Neural cell (in vitro differentiated cells): ENCODE measurements around the gene POLR1F. TPM values are rescaled to one million over a fixed set of nuclear protein-coding genes. Genes with fewer than 3 reads are reported as not detected.

Source experiments
- H2AFZ ChIP-seq: fragments of 200-600, 300-800 bp; sonication (generic), shearing (Covaris generic); 2 replicates; pipeline ENCODE4 v1.6.0; 2014; ENCODE audit warnings: low read depth, mild to moderate bottlenecking, antibody characterized with exemption, low read length, moderate library complexity
- H3F3A ChIP-seq: fragments of 200-600 bp; shearing (Covaris generic); 2 replicates; pipeline ENCODE4 v1.6.1; 2016; ENCODE audit warnings: mild to moderate bottlenecking, moderate library complexity, mixed read lengths, antibody characterized with exemption, low read length; ENCODE audit not compliant: insufficient read depth, poor library complexity, severe bottlenecking
- H3K27ac ChIP-seq: fragments of 200-600, 300-800 bp; sonication (generic), shearing (Covaris generic); 2 replicates; pipeline ENCODE4 v1.5.1; 2014; ENCODE audit warnings: mild to moderate bottlenecking, low read length, moderate library complexity
- H3K27me3 ChIP-seq: fragments of 300-800, 200-600 bp; sonication (generic), shearing (Covaris generic); 2 replicates; pipeline ENCODE4 v1.6.0; 2014; ENCODE audit warnings: mild to moderate bottlenecking, low read depth, low read length, moderate library complexity; ENCODE audit not compliant: insufficient read depth
- H3K36me3 ChIP-seq: fragments of 300-800, 200-600 bp; sonication (generic), shearing (Covaris generic); 2 replicates; pipeline ENCODE4 v1.5.1; 2014; ENCODE audit warnings: mild to moderate bottlenecking, antibody characterized with exemption, low read length, moderate library complexity; ENCODE audit not compliant: insufficient read depth
- H3K4me2 ChIP-seq: fragments of 300-800, 200-600 bp; sonication (generic), shearing (Covaris generic); 2 replicates; pipeline ENCODE4 v1.6.0; 2014; ENCODE audit warnings: mild to moderate bottlenecking, low read length
- H3K4me3 ChIP-seq: fragments of 300-800, 200-600 bp; sonication (generic), shearing (Covaris generic); 2 replicates; pipeline ENCODE4 v1.5.1; 2014; ENCODE audit warnings: mild to moderate bottlenecking, low read length, moderate library complexity
- H3K79me2 ChIP-seq: fragments of 200-600 bp; shearing (Covaris generic); replicated peaks from 2 replicates; pipeline ENCODE4 v1.6.0; 2014; ENCODE audit warnings: mild to moderate bottlenecking, low read length, moderate library complexity; ENCODE audit not compliant: insufficient read depth
- H3K9ac ChIP-seq: fragments of 300-800, 200-600 bp; sonication (generic), shearing (Covaris generic); 2 replicates; pipeline ENCODE4 v1.6.1; 2016; ENCODE audit warnings: mild to moderate bottlenecking, low read length, mixed read lengths
- H3K9me2 ChIP-seq: fragments of 200-600 bp; shearing (Covaris generic); 2 replicates; pipeline ENCODE4 v1.6.1; 2016; ENCODE audit warnings: mild to moderate bottlenecking, low read length, mixed read lengths; ENCODE audit not compliant: insufficient read depth
- H3K9me3 ChIP-seq: fragments of 200-600, 300-800 bp; sonication (generic), shearing (Covaris generic); 2 replicates; pipeline ENCODE4 v1.6.1; 2016; ENCODE audit warnings: mild to moderate bottlenecking, mixed run types, low read length, moderate library complexity, mixed read lengths
- H4K20me1 ChIP-seq: fragments of 200-600 bp; shearing (Covaris generic); 2 replicates; pipeline ENCODE4 v1.6.1; 2016; ENCODE audit warnings: mild to moderate bottlenecking, mixed run types; ENCODE audit not compliant: insufficient read depth
- EP300 ChIP-seq: fragments of 450-650 bp; conservative IDR thresholded peaks from 2 replicates; pipeline ENCODE4 v1.6.1; 2014; ENCODE audit warnings: antibody characterized with exemption, mild to moderate bottlenecking, moderate library complexity; ENCODE audit not compliant: poor library complexity, severe bottlenecking
- EZH2 ChIP-seq: fragments of 200-600, 300-800 bp; shearing (Covaris generic), sonication (generic); IDR thresholded peaks from 2 replicates; pipeline ENCODE4 v1.6.1; 2014; ENCODE audit warnings: antibody characterized with exemption, low read length, borderline replicate concordance, mild to moderate bottlenecking; ENCODE audit not compliant: insufficient read depth, poor library complexity, severe bottlenecking
- RAD21 ChIP-seq: fragments of 450-650 bp; conservative IDR thresholded peaks from 2 replicates; pipeline ENCODE4 v1.6.1; 2014; ENCODE audit warnings: antibody characterized with exemption, mild to moderate bottlenecking, moderate library complexity
- SMC3 ChIP-seq: fragments of 450-650 bp; conservative IDR thresholded peaks from 2 replicates; pipeline ENCODE4 v1.6.1; 2014; ENCODE audit warnings: antibody characterized with exemption, mild to moderate bottlenecking, moderate library complexity; ENCODE audit not compliant: poor library complexity
- TAF1 ChIP-seq: IDR thresholded peaks from 2 replicates; pipeline ENCODE4 v1.6.1; 2012; ENCODE audit warnings: low read depth
- polyA plus RNA-seq: library from polyadenylated mRNA; depleted of rRNA; stranded (reverse); fragments of >200 nt; gene quantifications from 2 replicates; pipeline ENCODE4 v1.2.3, GENCODE V29; 2014
- TF ChIP-seq, protein P1 (sequence below): fragments of 450-650 bp; IDR thresholded peaks from 2 replicates; pipeline ENCODE4 v1.5.1; 2014; ENCODE audit warnings: antibody characterized with exemption, mild to moderate bottlenecking, moderate library complexity; ENCODE audit not compliant: poor library complexity, severe bottlenecking
- TF ChIP-seq, protein P2 (sequence below): IDR thresholded peaks from 2 replicates; pipeline ENCODE4 v1.6.1; 2012; ENCODE audit warnings: borderline replicate concordance

The POLR1F gene
- polyA plus RNA-seq, 1 donor from 2014 or later = 11.9 TPM

DNA sequence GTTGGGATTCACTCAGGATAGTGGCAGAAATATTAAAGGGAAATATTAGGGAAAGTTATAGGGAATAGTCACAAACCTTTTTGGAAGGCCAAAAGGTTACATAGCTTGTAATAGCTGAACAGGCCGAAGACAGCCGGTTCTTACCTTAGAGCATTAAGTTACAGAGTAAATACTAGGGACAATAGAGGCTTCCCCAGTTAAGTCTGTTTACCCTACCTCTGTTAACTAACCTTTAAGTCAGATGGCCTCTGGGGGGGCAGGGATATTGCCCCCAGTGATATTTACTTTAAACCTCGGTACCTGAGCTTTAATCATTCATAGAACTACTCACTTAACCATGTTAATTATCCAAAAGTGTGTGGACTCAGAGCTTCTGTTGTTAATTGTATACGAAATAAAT lies 7.4 kb downstream of the POLR1F start:
- no peaks in the 10 kb centered on the region for H3K9me2 ChIP-seq
- H3K27me3 ChIP-seq = no peaks in the 10 kb centered on the region
- H3K9me3 ChIP-seq = no peaks in the 10 kb centered on the region
- H4K20me1 ChIP-seq = no peaks in the 10 kb centered on the region
- H3K9ac ChIP-seq = no peak overlapping the region
- H2AFZ ChIP-seq = no peak overlapping the region
- no peak overlapping the region for H3K4me3 ChIP-seq
- no peak overlapping the region for H3K4me2 ChIP-seq
- H3F3A ChIP-seq = no peaks in the 10 kb centered on the region
- no peak overlapping the region for H3K27ac ChIP-seq
- H3K36me3 ChIP-seq = peaks cover 5% of the 10 kb centered on the region
- no peak for TF ChIP-seq TAF1
- TF ChIP-seq, protein P1, sequence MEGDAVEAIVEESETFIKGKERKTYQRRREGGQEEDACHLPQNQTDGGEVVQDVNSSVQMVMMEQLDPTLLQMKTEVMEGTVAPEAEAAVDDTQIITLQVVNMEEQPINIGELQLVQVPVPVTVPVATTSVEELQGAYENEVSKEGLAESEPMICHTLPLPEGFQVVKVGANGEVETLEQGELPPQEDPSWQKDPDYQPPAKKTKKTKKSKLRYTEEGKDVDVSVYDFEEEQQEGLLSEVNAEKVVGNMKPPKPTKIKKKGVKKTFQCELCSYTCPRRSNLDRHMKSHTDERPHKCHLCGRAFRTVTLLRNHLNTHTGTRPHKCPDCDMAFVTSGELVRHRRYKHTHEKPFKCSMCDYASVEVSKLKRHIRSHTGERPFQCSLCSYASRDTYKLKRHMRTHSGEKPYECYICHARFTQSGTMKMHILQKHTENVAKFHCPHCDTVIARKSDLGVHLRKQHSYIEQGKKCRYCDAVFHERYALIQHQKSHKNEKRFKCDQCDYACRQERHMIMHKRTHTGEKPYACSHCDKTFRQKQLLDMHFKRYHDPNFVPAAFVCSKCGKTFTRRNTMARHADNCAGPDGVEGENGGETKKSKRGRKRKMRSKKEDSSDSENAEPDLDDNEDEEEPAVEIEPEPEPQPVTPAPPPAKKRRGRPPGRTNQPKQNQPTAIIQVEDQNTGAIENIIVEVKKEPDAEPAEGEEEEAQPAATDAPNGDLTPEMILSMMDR = no peak
- TF ChIP-seq RAD21 = no peak
- TF ChIP-seq EP300 = no peak
- TF ChIP-seq SMC3 = no peak
- TF ChIP-seq, protein P2, sequence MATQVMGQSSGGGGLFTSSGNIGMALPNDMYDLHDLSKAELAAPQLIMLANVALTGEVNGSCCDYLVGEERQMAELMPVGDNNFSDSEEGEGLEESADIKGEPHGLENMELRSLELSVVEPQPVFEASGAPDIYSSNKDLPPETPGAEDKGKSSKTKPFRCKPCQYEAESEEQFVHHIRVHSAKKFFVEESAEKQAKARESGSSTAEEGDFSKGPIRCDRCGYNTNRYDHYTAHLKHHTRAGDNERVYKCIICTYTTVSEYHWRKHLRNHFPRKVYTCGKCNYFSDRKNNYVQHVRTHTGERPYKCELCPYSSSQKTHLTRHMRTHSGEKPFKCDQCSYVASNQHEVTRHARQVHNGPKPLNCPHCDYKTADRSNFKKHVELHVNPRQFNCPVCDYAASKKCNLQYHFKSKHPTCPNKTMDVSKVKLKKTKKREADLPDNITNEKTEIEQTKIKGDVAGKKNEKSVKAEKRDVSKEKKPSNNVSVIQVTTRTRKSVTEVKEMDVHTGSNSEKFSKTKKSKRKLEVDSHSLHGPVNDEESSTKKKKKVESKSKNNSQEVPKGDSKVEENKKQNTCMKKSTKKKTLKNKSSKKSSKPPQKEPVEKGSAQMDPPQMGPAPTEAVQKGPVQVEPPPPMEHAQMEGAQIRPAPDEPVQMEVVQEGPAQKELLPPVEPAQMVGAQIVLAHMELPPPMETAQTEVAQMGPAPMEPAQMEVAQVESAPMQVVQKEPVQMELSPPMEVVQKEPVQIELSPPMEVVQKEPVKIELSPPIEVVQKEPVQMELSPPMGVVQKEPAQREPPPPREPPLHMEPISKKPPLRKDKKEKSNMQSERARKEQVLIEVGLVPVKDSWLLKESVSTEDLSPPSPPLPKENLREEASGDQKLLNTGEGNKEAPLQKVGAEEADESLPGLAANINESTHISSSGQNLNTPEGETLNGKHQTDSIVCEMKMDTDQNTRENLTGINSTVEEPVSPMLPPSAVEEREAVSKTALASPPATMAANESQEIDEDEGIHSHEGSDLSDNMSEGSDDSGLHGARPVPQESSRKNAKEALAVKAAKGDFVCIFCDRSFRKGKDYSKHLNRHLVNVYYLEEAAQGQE = no peak
- peaks cover 12% of the 10 kb centered on the region for H3K79me2 ChIP-seq

DNA sequence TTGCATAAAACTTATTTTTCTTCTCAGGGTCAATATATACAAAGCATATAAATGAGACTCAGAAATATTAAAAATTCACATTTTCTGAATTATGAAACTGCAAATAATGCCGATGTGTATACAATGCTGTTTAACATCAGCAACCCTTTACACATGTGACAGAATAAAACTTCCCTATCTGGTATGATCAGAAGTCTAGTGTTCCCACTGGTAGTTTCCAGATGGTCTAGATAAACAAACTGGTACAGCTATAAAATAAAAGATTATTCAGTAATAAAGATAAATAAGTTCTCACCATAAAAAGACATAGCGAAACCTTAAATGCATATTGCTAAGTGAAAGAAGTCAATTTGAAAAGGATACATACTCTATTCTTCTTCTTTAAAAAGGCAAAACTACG lies 7.9 kb downstream of the POLR1F start:
- no peaks in the 10 kb centered on the region for H3K27me3 ChIP-seq
- no peak overlapping the region for H2AFZ ChIP-seq
- peaks cover 6% of the 10 kb centered on the region for H3K79me2 ChIP-seq
- H3K4me2 ChIP-seq = no peak overlapping the region
- H3F3A ChIP-seq = no peaks in the 10 kb centered on the region
- no peaks in the 10 kb centered on the region for H4K20me1 ChIP-seq
- H3K9me2 ChIP-seq = no peaks in the 10 kb centered on the region
- H3K9ac ChIP-seq = no peak overlapping the region
- H3K9me3 ChIP-seq = no peaks in the 10 kb centered on the region
- TF ChIP-seq SMC3 (no peak), RAD21 (no peak), EZH2 (no peak), TAF1 (no peak)
- TF ChIP-seq, protein P1 = no peak
- H3K27ac ChIP-seq = no peak overlapping the region
- H3K4me3 ChIP-seq = no peak overlapping the region
- H3K36me3 ChIP-seq = peaks cover 5% of the 10 kb centered on the region
